ACC112 (cell line): Measurements from ENCODE around the gene DHX40.
A peak's percentile ranks its signal among the peaks of the same experiment; 100 is the strongest.
"Not testable (repeated sequence)": the region's sequence is repeated elsewhere in the genome, so short reads cannot be mapped to it uniquely, and the experiment has no call there.

Experiments
- H2AFZ ChIP-seq: fragments of 200-600 bp; sonication (generic); one replicate; pipeline ENCODE4 v1.6.0; 2017; ENCODE audit warnings: antibody characterized with exemption, low read length; ENCODE audit not compliant: unreplicated experiment
- H3K27ac ChIP-seq: fragments of 200-600 bp; sonication (generic); 2 replicates; pipeline ENCODE4 v1.5.1; 2014; ENCODE audit warnings: low read depth, mild to moderate bottlenecking, antibody characterized with exemption, low read length, moderate library complexity
- H3K27me3 ChIP-seq: fragments of 200-600 bp; sonication (generic); 2 replicates; pipeline ENCODE4 v1.6.1; 2014; ENCODE audit warnings: mild to moderate bottlenecking, antibody characterized with exemption, low read length, moderate library complexity, mixed read lengths; ENCODE audit not compliant: insufficient read depth
- H3K36me3 ChIP-seq: fragments of 200-600 bp; sonication (generic); 2 replicates; pipeline ENCODE4 v1.6.1; 2016; ENCODE audit warnings: mild to moderate bottlenecking, antibody characterized with exemption, low read length, moderate library complexity, mixed read lengths; ENCODE audit not compliant: insufficient read depth
- H3K4me1 ChIP-seq: fragments of 200-600 bp; sonication (generic); one replicate; pipeline ENCODE4 v1.6.1; 2016; ENCODE audit warnings: low read length, mixed read lengths; ENCODE audit not compliant: insufficient read depth, unreplicated experiment, control insufficient read depth
- H3K4me3 ChIP-seq: fragments of 200-600 bp; sonication (generic); 2 replicates; pipeline ENCODE4 v1.5.1; 2014; ENCODE audit warnings: mild to moderate bottlenecking, low read depth, low read length
- H3K79me2 ChIP-seq: fragments of 200-600 bp; sonication (generic); one replicate; pipeline ENCODE4 v1.6.0; 2016; ENCODE audit warnings: low read length; ENCODE audit not compliant: control insufficient read depth, unreplicated experiment, insufficient read depth

The DHX40 gene

GRCh38 chr17:59530531-59530930 is 34.9 kb upstream of the DHX40 start:
- H3K4me3 ChIP-seq = no peak overlapping the region
- no peaks in the 10 kb centered on the region for H3K36me3 ChIP-seq
- H3K4me1 ChIP-seq = no peaks in the 10 kb centered on the region
- no peak overlapping the region for H3K27ac ChIP-seq
- H2AFZ ChIP-seq = no peak overlapping the region
- H3K79me2 ChIP-seq = no peaks in the 10 kb centered on the region
- no peaks in the 10 kb centered on the region; the same call in 1 of the 2 replicates for H3K27me3 ChIP-seq

GRCh38 chr17:59533694-59534093 is 31.7 kb upstream of the DHX40 start:
- Histone ChIP-seq H3K27me3 (no peaks in the 10 kb centered on the region), H3K4me1 (no peaks in the 10 kb centered on the region), H3K27ac (no peak overlapping the region), H3K36me3 (no peaks in the 10 kb centered on the region), H3K4me3 (no peak overlapping the region), H2AFZ (no peak overlapping the region), H3K79me2 (no peaks in the 10 kb centered on the region)

- H2AFZ ChIP-seq = no peak overlapping the region
- H3K4me3 ChIP-seq = no peak overlapping the region
- no peaks in the 10 kb centered on the region for H3K36me3 ChIP-seq
- no peak overlapping the region for H3K27ac ChIP-seq
- H3K79me2 ChIP-seq = no peaks in the 10 kb centered on the region
- H3K4me1 ChIP-seq = no peaks in the 10 kb centered on the region
- no peaks in the 10 kb centered on the region for H3K27me3 ChIP-seq
These were observed 30.8 kb upstream of the DHX40 start for GRCh38 chr17:59534583-59534982.

- H3K36me3 ChIP-seq = no peaks in the 10 kb centered on the region
- H2AFZ ChIP-seq = no peak overlapping the region
- H3K27me3 ChIP-seq = no peaks in the 10 kb centered on the region
- H3K79me2 ChIP-seq = no peaks in the 10 kb centered on the region
- no peak overlapping the region for H3K27ac ChIP-seq
- H3K4me1 ChIP-seq = no peaks in the 10 kb centered on the region
- H3K4me3 ChIP-seq = no peak overlapping the region
These were observed 27.1 kb upstream of the DHX40 start for GRCh38 chr17:59538195-59538909.

- no peak overlapping the region for H3K4me3 ChIP-seq
These were observed 22.3 kb upstream of the DHX40 start for GRCh38 chr17:59542960-59543635.

GRCh38 chr17:59545942-59546341 is 19.5 kb upstream of the DHX40 start:
- Histone ChIP-seq H3K79me2 (no peaks in the 10 kb centered on the region), H3K4me1 (no peaks in the 10 kb centered on the region), H3K4me3 (no peak overlapping the region), H3K27me3 (no peaks in the 10 kb centered on the region), H3K27ac (no peak overlapping the region), H2AFZ (no peak overlapping the region), H3K36me3 (no peaks in the 10 kb centered on the region)

More at GRCh38 chr17:59542960-59543635, 22.3 kb upstream of the DHX40 start:
- Histone ChIP-seq H3K4me1 (no peaks in the 10 kb centered on the region), H3K79me2 (no peaks in the 10 kb centered on the region), H3K36me3 (no peaks in the 10 kb centered on the region), H2AFZ (no peak overlapping the region), H3K27ac (no peak overlapping the region), H3K27me3 (no peaks in the 10 kb centered on the region)

- Histone ChIP-seq H3K27me3 (no peaks in the 10 kb centered on the region), H3K27ac (no peak overlapping the region), H3K4me3 (no peak overlapping the region), H3K36me3 (no peaks in the 10 kb centered on the region), H2AFZ (peak overlapping the region; percentile 55), H3K4me1 (no peaks in the 10 kb centered on the region), H3K79me2 (no peaks in the 10 kb centered on the region)
These were observed 18.1 kb upstream of the DHX40 start for GRCh38 chr17:59547131-59547915.

DNA sequence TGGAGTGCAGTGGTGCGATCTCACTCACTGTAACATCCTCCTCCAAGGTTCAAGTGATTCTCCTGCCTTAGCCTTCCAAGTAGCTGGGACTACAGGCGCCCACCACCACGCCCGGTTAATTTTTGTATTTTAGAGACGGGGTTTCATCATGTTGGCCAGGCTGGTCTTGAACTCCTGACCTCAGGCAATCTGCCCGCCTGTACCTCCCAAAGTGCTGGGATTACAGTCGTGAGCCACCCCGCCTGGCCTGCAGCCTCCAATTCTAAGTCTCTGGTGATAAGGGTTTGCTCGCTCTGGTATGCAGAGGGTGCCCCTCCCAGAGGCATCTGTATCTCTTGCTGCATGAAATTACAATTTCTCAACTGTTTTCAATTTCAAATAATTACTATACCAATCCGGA is 16.4 kb upstream of the DHX40 start:
- H3K79me2 ChIP-seq, H3K4me3 ChIP-seq, H3K27ac ChIP-seq, H2AFZ ChIP-seq, H3K36me3 ChIP-seq, H3K4me1 ChIP-seq, H3K27me3 ChIP-seq: not testable (repeated sequence)

DNA sequence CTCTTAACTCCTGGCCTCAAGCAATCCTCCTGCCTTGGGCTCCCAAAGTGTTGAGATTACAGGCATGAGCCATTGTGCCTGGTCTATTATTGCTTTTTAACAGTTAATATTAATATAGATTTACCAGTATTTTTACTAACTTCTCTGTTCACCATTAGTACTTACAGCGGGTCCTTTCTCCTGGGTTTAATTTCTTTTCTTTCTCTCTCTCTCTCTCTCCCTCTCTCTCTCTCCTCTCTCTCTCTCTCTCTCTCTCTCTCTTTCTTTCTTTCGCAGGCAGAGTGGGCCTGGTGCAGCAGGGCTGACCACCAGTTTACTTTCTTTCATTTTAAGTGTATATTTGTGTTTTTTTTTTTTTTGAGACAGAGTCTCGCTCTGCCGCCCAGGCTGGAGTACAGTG is 14.7 kb upstream of the DHX40 start:
- no peaks in the 10 kb centered on the region for H3K27me3 ChIP-seq
- no peak overlapping the region for H3K27ac ChIP-seq
- H3K36me3 ChIP-seq = no peaks in the 10 kb centered on the region
- no peak overlapping the region for H2AFZ ChIP-seq
- no peak overlapping the region for H3K4me3 ChIP-seq
- H3K79me2 ChIP-seq = no peaks in the 10 kb centered on the region
- no peaks in the 10 kb centered on the region for H3K4me1 ChIP-seq

GRCh38 chr17:59558039-59558438 is 7.4 kb upstream of the DHX40 start:
- Histone ChIP-seq H3K4me1 (no peaks in the 10 kb centered on the region), H3K79me2 (no peaks in the 10 kb centered on the region), H3K4me3 (no peak overlapping the region), H3K27me3 (no peaks in the 10 kb centered on the region), H3K36me3 (no peaks in the 10 kb centered on the region), H2AFZ (no peak overlapping the region), H3K27ac (no peak overlapping the region)
